HG03064 (cell line): ENCODE measurements around the gene DSG2.
"Not testable (repeated sequence)": the region's sequence is repeated elsewhere in the genome, so short reads cannot be mapped to it uniquely, and the experiment has no call there.

Experiments
- ATAC-seq: cut with Tn5 transposase; IDR thresholded peaks from one replicate; pipeline ENCODE4 v1.9.1; 2021; ENCODE audit warnings: low read depth; ENCODE audit not compliant: unreplicated experiment

The DSG2 gene

DNA sequence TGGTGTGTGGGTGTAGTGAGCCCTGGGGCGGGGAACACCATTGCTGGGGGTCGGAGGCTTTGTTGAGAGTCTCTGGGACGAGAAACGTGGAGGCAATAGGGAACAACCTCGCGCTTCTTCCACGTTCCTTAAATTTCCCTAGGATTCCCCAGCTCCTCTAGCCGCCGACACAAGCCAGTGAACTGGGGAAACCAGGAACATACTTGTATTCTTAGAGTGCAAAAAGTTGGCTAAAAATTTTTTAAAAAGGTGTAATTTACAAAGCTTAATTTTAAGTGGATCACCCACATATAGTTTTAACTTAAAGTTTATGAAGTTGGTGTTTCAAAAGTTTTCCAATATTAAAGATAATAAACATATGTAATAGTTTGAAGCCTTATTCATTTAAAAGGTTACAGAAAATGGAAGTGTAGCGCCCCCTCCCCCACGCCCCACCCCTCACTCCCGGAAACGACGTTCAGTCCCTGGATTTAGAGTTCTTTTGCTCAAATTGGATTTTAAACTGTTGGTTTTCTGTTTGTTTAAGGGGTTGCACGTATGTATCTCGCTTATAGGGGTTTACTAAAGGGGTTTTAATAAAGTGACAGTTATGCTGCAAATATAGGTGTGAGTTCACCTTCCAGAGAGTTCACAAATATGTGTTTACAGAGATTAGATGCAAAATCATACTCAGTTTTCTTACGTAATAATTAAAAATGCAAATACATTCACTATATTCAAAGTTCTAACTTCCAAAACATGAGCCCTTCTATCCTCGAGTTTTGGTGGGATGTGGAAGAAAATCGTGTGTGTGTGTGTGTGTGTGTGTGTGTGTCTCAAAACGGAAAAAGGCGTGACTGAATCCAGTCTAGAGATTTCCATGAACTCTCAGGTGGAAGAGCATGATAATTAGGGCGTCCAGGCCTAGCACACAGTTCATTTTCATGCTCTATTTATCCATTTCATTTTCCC, 872 bp downstream of the DSG2 start:
- ATAC-seq: no peak

DNA sequence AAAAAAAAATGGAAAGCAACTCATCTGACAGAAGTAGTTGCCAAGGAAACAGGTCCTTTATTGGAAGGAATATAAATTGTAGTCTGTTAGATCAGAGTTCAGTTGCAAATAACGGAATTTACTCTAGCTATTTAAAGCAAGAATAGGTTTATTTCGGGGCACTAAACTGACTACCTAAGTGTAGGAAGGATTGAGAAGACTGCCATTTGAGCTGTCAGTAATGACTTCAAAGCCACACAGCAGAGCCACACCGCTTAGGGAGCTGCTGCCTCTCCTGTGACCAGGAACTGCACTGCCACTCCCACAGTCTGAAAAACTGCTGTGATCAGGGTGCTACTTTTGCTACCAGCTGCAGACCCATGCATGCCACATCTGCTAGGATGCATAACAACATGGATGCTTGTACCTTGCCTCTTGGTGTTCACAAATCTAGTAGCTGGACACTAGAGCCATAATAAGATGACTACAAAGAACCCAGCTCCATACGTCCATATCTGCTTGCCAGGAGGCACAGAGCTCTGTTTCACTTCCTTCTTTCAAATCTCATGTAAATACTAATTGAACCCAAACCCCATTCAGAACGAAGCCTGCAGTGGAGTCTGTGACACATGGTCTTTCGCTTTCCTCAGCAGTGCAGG, 2.2 kb downstream of the DSG2 start:
- ATAC-seq: peak; percentile 75

DNA sequence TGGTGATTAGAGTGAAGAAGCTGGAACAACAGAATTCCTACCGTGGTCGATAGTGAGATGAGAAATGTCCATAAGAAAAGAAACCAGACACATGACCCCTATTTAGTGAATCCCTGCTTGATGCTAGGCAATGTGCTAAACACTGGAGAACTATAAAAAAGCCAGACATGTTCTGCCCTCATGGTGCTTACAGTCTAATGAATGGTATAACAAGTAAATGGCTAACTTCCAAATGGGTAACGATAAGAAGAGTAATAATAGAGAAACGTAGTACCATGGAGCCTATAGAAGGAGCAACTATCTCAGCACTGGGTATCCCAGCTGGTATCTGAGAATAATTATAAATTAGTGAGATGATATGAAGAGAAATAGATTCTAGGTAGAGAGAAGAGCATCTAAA, 5.0 kb downstream of the DSG2 start:
- ATAC-seq: no peak

DNA sequence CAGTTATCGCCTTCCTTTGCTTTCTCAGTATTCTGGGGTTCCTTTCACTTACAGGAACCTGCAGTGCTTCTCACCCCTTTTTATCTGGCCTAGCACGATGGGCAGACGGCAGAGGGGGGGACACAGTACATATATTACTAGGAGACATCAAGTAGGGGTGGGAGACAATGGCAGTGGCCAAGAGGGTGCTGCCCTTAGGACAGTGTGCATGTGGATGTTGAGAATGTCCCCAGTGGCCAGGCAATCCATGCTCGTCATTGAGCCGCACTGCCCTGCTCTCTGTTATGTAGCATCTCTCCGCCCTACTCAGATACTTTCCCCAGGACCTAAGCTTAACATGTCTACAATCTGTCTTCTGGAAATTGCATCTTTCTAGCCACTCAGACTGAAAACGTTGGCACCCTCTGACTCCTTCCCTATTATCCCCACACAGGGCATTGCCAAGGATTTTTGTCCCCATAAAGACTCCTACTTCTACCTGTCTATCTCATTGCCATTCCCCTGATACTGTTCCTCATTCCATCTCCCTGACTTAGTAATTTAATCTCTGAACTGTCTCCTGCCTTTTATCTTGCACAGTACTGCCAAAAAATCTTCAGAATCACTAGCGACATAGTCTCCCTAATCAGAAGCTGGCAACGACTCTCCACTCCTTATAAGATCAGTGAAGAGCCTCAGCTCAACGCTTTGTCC, 6.6 kb downstream of the DSG2 start:
- ATAC-seq: no peak

DNA sequence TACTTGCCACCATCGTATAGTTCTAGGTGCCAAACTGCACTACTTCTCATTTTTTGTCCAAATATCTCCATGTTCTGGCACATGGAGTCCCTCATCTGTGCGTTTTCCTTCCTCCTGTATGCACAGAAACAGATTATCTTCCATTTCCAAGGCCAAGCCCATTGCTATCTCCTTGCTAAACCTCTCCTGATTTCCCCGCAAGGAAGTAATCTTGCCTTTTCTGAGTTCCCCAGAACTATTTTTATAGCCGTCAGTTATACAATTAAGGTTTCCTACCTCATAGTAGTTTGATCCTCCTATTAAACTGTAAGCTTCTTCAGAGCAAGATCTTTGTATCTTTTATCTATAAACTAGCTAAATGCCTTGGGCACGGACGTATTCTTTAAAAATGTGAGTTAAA, 7.2 kb downstream of the DSG2 start:
- no peak for ATAC-seq

DNA sequence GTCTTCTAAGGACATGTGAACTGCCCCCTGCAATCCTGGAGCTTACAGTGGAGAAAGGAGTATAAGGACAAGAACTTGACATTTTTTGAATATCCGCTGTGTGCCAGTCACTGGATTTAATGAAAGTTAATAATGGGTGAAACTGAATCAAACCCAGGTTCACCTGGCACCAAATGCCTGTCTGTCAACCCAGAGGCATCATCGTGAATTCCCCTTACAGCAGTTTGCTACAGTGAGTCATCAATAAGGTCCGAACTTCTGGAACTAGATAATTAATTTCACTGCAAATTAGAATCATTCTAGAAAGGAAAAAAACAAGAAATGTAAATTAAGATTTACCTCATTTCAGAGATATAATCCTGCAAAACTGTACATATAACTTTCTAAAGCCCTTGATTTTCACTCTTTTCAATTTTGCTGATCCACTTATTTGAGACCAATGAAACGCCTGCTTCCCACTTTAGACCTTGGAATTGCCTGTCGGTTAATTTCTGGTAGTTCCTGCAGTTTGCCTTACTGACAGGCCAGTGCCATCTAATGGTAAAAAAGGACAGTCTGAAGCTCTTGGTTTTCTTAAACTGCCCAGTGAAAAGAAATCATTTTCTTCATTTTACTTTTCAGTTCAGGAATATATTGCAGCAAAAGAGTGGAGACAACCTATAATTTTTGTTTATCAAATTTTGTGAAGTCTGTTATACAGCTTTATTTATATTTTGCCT, 8.2 kb downstream of the DSG2 start:
- no peak for ATAC-seq

DNA sequence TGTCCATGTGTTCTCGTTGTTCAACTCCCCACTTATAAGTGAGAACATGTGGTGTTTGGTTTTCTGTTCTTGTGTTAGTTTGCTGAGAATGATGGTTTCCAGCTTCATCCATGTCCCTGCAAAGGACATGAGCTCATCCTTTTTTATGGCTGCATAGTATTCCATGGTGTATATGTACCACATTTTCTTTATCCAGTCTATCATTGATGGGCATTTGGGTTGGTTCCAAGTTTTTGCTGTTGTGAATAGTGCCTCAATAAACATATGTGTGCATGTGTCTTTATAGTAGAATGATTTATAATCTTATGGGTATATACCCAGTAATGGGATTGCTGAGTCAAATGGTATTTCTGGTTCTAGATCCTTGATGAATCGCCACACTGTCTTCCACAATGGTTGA, 9.1 kb downstream of the DSG2 start:
- not testable (repeated sequence) for ATAC-seq

DNA sequence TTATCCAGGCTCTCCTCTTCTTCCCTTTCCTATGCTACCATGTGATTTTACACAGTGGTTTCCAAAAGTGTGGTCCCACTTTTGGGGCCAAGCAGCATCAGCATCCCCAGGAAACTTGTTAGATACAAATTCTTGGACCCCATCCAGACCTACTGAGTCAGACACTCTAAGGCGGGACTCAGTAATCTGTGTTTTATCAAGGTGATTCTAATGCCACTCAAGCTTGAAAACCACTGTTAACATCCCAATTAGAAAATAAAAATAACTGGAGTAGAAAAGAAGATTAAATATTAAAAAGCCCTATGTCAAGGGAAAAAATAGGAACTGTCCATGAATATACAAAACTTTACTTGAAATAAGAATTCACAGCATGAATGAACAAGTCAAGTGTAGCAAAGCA, 10.8 kb downstream of the DSG2 start:
- no peak for ATAC-seq

DNA sequence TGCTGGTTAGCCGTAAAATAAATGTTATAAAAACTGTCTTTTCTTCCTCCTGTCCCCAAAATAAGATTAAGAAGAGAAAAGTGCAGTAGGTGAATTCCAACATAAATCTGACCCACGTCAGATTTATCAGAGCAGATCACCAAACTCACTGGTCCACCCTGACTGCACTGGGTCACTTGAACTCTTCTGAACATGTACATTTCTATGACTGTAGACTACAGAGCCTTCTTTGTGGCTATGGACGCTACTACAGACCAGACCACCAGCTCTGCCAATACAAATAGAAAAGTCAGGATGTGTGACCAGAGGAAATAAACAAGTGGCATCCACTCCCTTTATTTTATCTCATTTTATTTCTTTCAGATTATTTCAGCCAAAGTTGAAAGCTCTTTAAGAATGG, 11.6 kb downstream of the DSG2 start:
- no peak for ATAC-seq

DNA sequence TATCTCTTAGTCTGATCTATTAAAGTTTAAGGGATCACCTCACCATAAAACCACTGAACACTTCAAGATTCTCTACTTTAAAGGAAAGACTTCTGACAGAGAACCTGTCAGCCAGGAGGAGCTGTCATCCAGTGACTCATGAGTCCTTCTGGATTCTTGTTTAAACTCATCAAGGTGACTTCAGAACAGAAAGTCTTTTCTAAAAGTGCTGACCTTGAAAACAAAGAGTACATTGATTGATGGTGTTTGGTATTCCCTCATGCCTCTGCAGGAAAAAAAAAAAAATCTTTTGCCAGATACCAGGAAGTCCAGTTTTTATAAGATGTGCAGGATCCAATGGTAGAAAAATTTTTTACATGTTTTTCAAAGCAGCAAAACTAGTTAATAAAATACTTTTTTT, 12.3 kb downstream of the DSG2 start:
- ATAC-seq: no peak

DNA sequence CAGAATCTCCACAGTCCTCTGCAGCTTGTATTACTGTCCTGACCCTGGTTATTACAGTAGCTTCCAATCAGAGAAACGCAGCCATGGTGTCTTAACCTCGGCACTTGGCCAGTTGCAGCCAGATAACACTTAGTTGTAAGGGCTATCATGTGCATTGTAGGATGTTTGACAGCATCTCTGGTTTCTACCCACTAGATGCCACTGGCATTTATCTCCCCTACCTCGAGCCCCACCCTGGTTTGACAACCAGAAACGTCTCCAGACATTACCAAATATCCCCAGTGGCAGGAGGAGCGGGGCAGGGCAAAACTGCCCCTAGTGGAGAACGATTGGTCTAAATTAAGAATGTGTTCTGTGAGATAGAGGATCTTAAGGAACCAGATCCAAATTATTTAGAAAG, 13.1 kb downstream of the DSG2 start:
- ATAC-seq: no peak

DNA sequence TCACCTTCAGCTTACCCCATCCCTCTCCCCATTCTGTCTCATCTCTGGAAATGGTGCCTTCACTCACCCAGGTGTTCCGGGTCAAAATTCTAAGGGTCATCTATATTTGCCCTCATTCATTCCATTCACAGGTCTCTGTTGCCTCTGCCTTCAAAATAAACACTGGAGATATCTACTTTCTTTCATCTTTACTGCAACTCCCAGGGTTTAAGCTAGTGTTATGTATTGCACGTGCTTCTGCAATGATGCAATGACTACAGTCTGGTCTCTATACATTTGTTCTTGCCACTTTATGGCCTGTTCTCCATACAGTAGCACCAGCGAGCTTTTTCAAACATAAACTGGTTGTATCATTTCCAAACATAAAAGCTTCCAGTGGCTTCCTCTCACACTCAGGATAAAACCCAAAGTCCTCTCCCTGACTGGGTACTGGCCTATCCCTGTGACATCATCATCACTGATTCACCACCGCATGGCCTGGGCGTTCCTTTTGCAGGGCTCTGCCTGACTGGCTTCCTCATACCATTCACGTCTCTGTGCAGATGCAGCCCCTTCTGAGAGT, 14.3 kb downstream of the DSG2 start:
- no peak for ATAC-seq

DNA sequence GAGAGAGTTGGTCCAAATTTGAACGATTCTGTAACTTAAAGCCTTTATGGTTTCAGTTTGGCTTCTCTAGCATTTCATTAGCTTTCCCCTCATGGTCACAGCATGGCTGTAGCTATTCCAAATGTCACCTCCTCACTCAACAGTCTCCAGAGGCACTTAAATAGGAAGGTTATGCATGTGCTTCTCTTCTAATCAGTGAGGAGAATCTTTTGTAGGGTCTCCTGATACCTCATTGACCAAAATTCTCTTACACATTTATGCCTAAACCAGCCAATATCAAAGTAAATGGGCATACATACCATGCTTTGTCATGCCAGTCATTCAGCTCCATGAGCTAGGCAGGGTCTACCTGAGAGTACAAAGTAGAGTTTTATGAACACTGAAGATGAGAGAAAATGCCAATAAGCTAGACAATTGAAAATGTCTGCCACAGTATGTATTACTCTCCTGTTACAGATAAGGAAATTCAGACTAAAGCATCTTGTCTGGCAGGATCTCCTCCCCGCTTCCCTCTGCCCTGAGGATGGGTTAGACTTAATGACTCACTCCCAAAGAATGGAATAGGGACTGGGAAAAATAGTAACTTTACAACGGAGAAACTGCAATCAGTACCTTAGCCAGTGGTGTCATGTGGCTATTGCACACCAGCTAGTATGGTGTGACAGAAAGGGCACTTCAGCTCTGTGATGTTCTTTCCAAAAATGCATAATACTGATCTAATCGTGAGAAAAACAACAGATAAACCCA, 15.4 kb downstream of the DSG2 start:
- ATAC-seq: no peak

DNA sequence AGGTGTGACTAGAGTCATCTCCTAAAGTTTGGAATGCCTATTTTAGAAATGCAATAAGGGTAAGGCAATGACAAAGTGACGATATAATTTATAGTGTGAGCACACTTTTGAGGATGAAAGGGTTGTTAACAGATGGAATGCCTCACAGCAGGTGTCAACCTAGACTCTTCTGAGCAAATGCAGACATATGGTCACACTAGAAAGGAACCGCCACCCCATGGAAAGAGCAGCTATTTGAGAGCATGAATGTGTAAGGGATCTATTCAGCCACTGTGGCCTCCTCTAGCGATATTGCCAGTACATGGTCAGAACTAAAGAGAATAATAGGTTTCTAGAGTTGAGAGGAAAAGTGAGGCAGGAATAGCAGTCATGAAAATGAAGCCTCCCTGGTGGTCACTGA, 18.5 kb downstream of the DSG2 start:
- no peak for ATAC-seq

DNA sequence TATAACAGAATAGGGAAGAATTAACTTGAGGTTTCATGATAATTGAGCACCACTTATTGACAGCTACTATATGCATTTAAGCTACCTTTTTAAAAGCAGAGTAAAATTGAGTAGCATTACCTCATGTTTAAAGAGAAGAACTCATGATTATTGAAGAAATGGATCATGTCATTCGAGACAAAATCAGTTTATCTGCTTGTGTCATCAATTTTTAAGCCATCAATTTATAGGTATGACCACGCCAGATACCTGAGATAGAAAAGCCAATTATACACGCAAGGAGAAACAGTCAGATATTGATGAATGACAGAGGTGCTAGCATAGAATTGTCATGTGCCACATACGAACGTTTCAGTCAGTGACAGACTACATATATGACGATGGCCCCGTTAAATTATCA, 28.4 kb downstream of the DSG2 start:
- ATAC-seq: no peak

DNA sequence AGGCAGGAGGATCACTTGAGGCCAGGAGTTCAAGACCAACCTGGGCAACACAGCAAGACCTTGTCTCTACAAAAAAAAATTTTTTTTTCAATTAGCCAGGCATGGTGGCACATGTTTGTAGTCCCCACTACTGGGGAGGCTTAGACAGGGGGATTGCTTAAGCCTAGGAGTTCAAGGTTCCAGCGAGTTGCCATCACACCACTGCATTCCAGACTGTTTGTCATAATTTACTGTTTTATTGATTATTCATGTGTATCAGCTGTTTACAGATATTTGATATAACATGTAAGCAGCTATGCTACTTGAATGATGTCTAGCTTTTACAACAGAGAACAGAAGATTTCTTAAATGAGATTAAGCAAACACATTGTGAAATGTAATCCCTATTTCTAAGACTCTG, 35.3 kb downstream of the DSG2 start:
- ATAC-seq: no peak

DNA sequence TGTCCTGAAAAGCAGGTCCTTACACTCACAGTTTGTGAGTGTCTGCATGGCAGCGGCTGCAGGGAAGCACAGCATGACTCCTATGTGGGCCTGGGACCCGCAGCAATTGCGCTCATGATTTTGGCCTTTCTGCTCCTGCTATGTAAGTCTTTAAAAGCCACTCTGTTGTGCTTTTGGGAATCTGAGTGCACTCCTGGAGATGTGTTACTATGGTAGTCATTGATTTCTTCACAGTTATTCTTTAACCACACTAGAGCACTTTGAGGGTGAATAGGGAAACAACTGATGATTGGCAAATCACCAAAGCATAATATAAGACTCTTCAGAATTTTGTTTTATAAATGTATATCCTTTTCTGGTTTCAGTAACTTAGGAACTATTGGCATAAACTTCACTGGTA, 40.9 kb downstream of the DSG2 start:
- no peak for ATAC-seq

DNA sequence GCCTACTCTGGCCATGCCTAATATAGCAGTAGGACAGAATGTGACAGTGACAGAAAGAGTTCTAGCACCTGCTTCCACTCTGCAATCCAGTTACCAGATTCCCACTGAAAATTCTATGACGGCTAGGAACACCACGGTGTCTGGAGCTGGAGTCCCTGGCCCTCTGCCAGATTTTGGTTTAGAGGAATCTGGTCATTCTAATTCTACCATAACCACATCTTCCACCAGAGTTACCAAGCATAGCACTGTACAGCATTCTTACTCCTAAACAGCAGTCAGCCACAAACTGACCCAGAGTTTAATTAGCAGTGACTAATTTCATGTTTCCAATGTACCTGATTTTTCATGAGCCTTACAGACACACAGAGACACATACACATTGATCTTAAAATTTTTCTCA, 48.5 kb downstream of the DSG2 start:
- ATAC-seq: no peak

DNA sequence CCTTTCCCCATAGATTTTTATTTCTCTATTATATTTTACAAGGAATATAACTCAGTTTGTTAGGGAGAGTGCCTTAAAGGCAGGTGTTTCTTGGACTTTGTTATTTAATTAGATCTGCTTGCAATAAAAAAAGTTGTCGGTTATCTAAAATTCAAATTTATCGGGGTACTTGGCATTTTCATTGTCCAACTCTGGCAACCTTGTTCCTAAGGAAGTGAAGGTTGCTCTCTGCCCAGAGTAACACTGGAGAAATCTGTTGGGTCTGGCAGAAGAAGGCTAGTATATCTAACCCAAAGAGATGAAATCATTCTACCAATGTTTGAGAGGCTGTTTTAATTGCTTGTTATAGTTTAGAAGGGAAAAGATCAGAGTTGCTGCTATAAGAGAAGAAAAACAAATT, 50.9 kb downstream of the DSG2 start:
- no peak for ATAC-seq

DNA sequence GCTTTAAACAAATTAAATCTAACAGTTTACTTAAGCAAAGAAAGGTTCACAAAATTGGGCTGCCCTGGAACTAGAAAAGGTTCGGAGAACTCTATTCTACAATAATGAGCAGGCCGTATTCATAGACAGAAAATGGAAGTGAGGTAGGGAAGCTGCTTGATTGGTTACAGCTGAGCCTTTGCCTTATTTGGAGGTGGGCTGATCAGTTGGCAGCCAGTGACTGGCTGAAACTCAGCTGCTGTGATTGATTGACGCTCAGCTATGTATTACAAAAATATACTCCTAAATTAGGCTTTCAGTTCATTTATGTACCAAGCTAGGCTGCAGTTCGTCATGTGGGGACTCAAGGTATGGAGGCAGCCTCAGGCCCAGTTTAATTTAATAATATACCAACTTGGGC, 51.4 kb downstream of the DSG2 start:
- ATAC-seq: no peak
